Measurements from ENCODE around the gene TIGD1. TPM values are rescaled to one million over a fixed set of nuclear protein-coding genes. Genes with fewer than 3 reads are reported as not detected.

The TIGD1 gene
- polyA plus RNA-seq, 1 experiment: 4.3 TPM

GRCh38 chr2:232530626-232531260, 19.6 kb downstream of the TIGD1 start:
- TF ChIP-seq CTCF (IDR thresholded peaks at IDR 0.05; ENCODE audit: low read depth, low read length): no peak
- POLR2A ChIA-PET: no interaction called here
- Histone ChIP-seq H3K4me3 (ENCODE audit: low read depth, low read length) (no peak overlapping the region), H3K9me3 (ENCODE audit: control insufficient read depth, insufficient read depth, low read length) (no peaks in the 10 kb centered on the region; the same call in none of the 2 replicates), H3K27me3 (ENCODE audit: control insufficient read depth, insufficient read depth, low read length) (peaks cover 8% of the 10 kb centered on the region), H3K27ac (ENCODE audit: low read depth, low read length) (no peak overlapping the region)
- CTCF ChIA-PET: interaction anchor here (0.6 kb wide), 1 partner anchor 620 kb away, joined by 3 read pairs; no protein-coding TSS in a partner anchor
- no peak for DNase-seq (ENCODE audit: low read depth, low spot score)

GRCh38 chr2:232529806-232530547, 20.4 kb downstream of the TIGD1 start:
- Histone ChIP-seq H3K4me3 (ENCODE audit: low read depth, low read length) (no peak overlapping the region), H3K27me3 (ENCODE audit: control insufficient read depth, insufficient read depth, low read length) (peaks cover 14% of the 10 kb centered on the region), H3K9me3 (ENCODE audit: control insufficient read depth, insufficient read depth, low read length) (no peaks in the 10 kb centered on the region), H3K27ac (ENCODE audit: low read depth, low read length) (no peak overlapping the region)
- no peak for TF ChIP-seq CTCF (IDR thresholded peaks at IDR 0.05; ENCODE audit: low read depth, low read length)
- ChIA-PET CTCF (interaction anchor here (0.6 kb wide), 1 partner anchor 619 kb away, joined by 3 read pairs; no protein-coding TSS in a partner anchor), POLR2A (no interaction called here)
- no peak for DNase-seq (ENCODE audit: low read depth, low spot score)

- Histone ChIP-seq H3K27ac (ENCODE audit: low read depth, low read length) (no peak overlapping the region), H3K9me3 (ENCODE audit: control insufficient read depth, insufficient read depth, low read length) (no peaks in the 10 kb centered on the region), H3K27me3 (ENCODE audit: control insufficient read depth, insufficient read depth, low read length) (peaks cover 20% of the 10 kb centered on the region), H3K4me3 (ENCODE audit: low read depth, low read length) (no peak overlapping the region)
- ChIA-PET POLR2A (no interaction called here), CTCF (no interaction called here)
- DNase-seq (ENCODE audit: low read depth, low spot score): no peak
- no peak for TF ChIP-seq CTCF (IDR thresholded peaks at IDR 0.05; ENCODE audit: low read depth, low read length)
These were observed 21.5 kb downstream of the TIGD1 start for GRCh38 chr2:232528746-232529460.

GRCh38 chr2:232527905-232528470, 22.4 kb downstream of the TIGD1 start:
- no peak for TF ChIP-seq CTCF (IDR thresholded peaks at IDR 0.05; ENCODE audit: low read depth, low read length)
- ChIA-PET POLR2A (no interaction called here), CTCF (no interaction called here)
- Histone ChIP-seq H3K27ac (ENCODE audit: low read depth, low read length) (no peak overlapping the region), H3K27me3 (ENCODE audit: control insufficient read depth, insufficient read depth, low read length) (peaks cover 26% of the 10 kb centered on the region), H3K4me3 (ENCODE audit: low read depth, low read length) (no peak overlapping the region), H3K9me3 (ENCODE audit: control insufficient read depth, insufficient read depth, low read length) (no peaks in the 10 kb centered on the region)
- DNase-seq (ENCODE audit: low read depth, low spot score): no peak
